Measurements from ENCODE around the gene MMAB. TPM values are rescaled to one million over a fixed set of nuclear protein-coding genes. Genes with fewer than 3 reads are reported as not detected.

MMAB gene
- total RNA-seq, 4 donors from 2014 or later: 15.1 to 31.0 (median 21.7) TPM

DNA sequence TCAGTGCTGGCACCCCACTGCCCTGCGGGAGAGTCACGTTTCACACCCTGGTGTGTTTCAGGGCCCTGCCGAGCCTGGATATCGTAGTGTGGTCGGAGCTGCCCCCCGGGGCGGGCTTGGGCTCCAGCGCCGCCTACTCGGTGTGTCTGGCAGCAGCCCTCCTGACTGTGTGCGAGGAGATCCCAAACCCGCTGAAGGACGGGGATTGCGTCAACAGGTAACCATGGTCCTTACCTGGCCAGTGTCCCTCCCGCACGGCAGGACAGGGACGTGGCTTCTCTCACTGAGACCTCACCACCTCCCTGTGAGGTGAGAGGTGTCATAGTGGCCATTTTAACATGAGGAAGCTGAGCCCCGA lies 8.0 kb upstream of the MMAB start:
- DNase-seq (ENCODE audit: low spot score in 2 of 2): no peak
- no peak overlapping the region for H3K4me3 ChIP-seq (ENCODE audit: low read depth, poor library complexity, severe bottlenecking)
- intact Hi-C loops (cut with DNase I; ENCODE audit: low total_unique reads): no loop called here
- WGBS, 2 donors: 88 to 95% methylated on average over 18 of the region's 18 CpGs
- TF ChIP-seq POLR2A (IDR thresholded peaks at IDR 0.05) (no peak), CTCF (IDR thresholded peaks at IDR 0.05) (no peak)

GRCh38 chr12:109580684-109581333 lies 7.5 kb upstream of the MMAB start:
- intact Hi-C loops (cut with DNase I; ENCODE audit: low total_unique reads): no loop called here
- no peak for TF ChIP-seq CTCF (IDR thresholded peaks at IDR 0.05)
- no peak for TF ChIP-seq POLR2A (IDR thresholded peaks at IDR 0.05)
- DNase-seq (ENCODE audit: low spot score in 2 of 2): no peak
- 88 to 93% methylated on average over 13 of the region's 13 CpGs for WGBS, 2 donors
- no peak overlapping the region for H3K4me3 ChIP-seq (ENCODE audit: low read depth, poor library complexity, severe bottlenecking)

GRCh38 chr12:109580272-109580671 lies 7.0 kb upstream of the MMAB start:
- DNase-seq (ENCODE audit: low spot score in 2 of 2): no peak
- TF ChIP-seq CTCF (IDR thresholded peaks at IDR 0.05) (no peak), POLR2A (IDR thresholded peaks at IDR 0.05) (no peak)
- intact Hi-C loops (cut with DNase I; ENCODE audit: low total_unique reads): no loop called here
- 84 to 87% methylated on average over 8 of the region's 8 CpGs for WGBS, 2 donors
- H3K4me3 ChIP-seq (ENCODE audit: low read depth, poor library complexity, severe bottlenecking): no peak overlapping the region

DNA sequence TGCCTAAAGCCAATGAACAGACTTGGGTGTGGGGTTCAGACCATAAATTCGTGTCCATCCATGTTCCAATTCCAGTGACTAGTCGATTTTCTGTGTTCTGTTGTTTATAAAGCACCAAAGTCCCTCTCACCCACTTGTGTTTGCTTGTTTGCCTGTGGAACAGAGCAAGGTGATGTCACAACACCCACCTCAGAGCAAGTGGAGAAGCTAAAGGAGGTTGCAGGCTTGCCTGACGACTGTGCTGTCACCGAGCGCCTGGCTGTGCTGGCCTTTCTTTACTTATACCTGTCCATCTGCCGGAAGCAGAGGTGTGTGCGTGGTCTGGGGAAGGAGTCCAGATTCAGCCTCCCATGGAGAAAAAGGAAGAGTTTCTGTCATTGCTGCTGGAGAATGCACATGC lies 6.3 kb upstream of the MMAB start:
- intact Hi-C loops (cut with DNase I; ENCODE audit: low total_unique reads): no loop called here
- 88 to 92% methylated on average over 7 of the region's 7 CpGs for WGBS, 2 donors

DNA sequence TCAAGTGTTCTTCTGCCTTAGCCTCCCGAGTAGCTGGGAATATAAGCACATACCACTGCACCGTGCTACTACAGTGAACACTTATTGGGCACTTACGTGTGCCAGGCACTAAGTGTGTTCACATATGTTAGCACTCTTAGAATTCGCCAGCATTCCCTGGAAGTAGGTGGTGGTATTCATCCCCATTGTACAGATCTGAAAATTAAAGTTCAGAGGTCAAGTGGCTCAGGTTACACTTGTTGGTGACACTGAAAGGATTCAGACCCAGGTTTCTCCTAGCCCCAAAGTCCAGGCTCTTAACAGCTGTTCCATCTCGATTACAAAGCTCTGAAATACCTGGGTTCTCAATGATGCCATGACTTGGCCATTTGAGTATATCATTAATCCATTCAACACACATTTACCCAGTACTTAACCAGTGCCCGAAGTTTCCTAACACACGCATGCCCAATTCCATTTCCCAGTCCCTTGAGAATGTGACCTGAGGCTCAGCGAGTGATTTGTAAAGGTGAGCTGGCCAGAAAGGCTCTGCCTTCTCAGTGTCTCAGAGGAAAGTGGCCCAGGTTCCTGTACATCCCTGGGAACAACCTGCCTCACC lies 5.1 kb upstream of the MMAB start:
- no peak for DNase-seq (ENCODE audit: low spot score in 2 of 2)
- intact Hi-C loops (cut with DNase I; ENCODE audit: low total_unique reads): no loop called here
- TF ChIP-seq POLR2A (IDR thresholded peaks at IDR 0.05) (no peak), CTCF (IDR thresholded peaks at IDR 0.05) (no peak)
- 84 to 90% methylated on average over 8 of the region's 8 CpGs for WGBS, 2 donors
- H3K4me3 ChIP-seq (ENCODE audit: low read depth, poor library complexity, severe bottlenecking): no peak overlapping the region

More for the DNA sequence above, 6.3 kb upstream of the MMAB start:
- DNase-seq (ENCODE audit: low spot score in 2 of 2): no peak
- no peak for TF ChIP-seq POLR2A (IDR thresholded peaks at IDR 0.05)
- no peak for TF ChIP-seq CTCF (IDR thresholded peaks at IDR 0.05)
- no peak overlapping the region for H3K4me3 ChIP-seq (ENCODE audit: low read depth, poor library complexity, severe bottlenecking)

- intact Hi-C loops (cut with DNase I; ENCODE audit: low total_unique reads): no loop called here
- DNase-seq (ENCODE audit: low spot score in 2 of 2): no peak
- 89 to 93% methylated on average over 1 of the region's 1 CpG for WGBS, 2 donors
- H3K4me3 ChIP-seq (ENCODE audit: low read depth, poor library complexity, severe bottlenecking): no peak overlapping the region
- TF ChIP-seq CTCF (IDR thresholded peaks at IDR 0.05) (no peak), POLR2A (IDR thresholded peaks at IDR 0.05) (no peak)
These were observed 4.0 kb upstream of the MMAB start for GRCh38 chr12:109577311-109577710.
